ENCODE measurements around the gene TNFAIP8L1. TPM values are rescaled to one million over a fixed set of nuclear protein-coding genes. Genes with fewer than 3 reads are reported as not detected.

TNFAIP8L1 gene
- total RNA-seq, 2 donors from 2014 or later, result 4.0 to 6.2 TPM

DNA sequence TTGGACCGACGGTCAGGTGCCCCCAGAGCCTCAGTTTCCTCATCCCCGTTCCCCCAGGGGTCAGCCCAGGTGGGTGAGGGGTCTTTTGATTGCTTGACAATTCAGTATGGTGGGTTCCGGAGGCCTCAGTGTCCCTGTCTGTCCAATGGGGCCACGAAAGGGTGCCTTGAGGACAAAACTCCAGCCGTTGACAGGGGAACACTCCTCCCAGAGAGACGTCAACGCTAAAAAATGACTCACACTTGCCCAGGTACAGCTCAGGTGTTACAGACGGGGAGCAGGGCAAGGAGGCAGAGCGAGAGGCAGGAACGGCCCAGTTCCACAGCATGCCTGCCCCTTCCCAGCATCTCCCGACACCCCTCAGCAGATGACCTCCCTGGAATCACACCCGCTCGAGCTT, 1.8 kb downstream of the TNFAIP8L1 start:
- intact Hi-C loops (cut with DNase I), result no loop called here
- no peak for DNase-seq (ENCODE audit: low spot score)
- Histone ChIP-seq H3K9me3 (no peaks in the 10 kb centered on the region), H3K27me3 (replicated peaks; ENCODE audit: insufficient read depth) (no peaks in the 10 kb centered on the region), H3K4me1 (replicated peaks) (no peaks in the 10 kb centered on the region), H3K36me3 (no peaks in the 10 kb centered on the region), H3K4me3 (no peak overlapping the region), H3K27ac (no peak overlapping the region)
- 70% methylated on average over 13 of the region's 14 CpGs for WGBS
- TF ChIP-seq POLR2A (IDR thresholded peaks at IDR 0.05), result no peak
- TF ChIP-seq POLR2AphosphoS5 (IDR thresholded peaks at IDR 0.05), result no peak
- TF ChIP-seq, protein P1, sequence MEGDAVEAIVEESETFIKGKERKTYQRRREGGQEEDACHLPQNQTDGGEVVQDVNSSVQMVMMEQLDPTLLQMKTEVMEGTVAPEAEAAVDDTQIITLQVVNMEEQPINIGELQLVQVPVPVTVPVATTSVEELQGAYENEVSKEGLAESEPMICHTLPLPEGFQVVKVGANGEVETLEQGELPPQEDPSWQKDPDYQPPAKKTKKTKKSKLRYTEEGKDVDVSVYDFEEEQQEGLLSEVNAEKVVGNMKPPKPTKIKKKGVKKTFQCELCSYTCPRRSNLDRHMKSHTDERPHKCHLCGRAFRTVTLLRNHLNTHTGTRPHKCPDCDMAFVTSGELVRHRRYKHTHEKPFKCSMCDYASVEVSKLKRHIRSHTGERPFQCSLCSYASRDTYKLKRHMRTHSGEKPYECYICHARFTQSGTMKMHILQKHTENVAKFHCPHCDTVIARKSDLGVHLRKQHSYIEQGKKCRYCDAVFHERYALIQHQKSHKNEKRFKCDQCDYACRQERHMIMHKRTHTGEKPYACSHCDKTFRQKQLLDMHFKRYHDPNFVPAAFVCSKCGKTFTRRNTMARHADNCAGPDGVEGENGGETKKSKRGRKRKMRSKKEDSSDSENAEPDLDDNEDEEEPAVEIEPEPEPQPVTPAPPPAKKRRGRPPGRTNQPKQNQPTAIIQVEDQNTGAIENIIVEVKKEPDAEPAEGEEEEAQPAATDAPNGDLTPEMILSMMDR (IDR thresholded peaks at IDR 0.05), result no peak

DNA sequence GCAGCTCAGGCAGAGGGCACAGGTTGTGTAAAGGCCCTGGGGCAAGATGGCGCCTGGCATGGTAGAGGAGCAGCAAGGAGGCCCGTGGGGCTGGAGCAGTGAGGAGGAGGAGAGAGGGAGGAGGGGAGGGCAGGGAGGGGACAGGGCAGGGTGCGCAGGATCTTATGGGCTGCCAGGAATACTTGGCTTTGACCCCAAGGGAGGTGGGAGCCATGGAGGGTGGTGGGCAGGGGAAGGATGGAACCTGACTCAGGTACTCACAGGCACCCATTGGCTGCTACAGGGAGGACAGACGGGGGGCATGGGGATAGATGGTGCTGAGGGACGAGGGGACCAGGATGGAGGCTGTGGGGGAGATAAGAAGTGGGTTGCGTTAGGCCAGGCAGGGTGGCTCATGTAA, 3.3 kb downstream of the TNFAIP8L1 start:
- Histone ChIP-seq H3K36me3 (no peaks in the 10 kb centered on the region), H3K4me1 (replicated peaks) (no peaks in the 10 kb centered on the region), H3K27me3 (replicated peaks; ENCODE audit: insufficient read depth) (no peaks in the 10 kb centered on the region), H3K9me3 (no peaks in the 10 kb centered on the region), H3K27ac (no peak overlapping the region), H3K4me3 (no peak overlapping the region)
- no peak for DNase-seq (ENCODE audit: low spot score)
- TF ChIP-seq, protein P1 (IDR thresholded peaks at IDR 0.05), result no peak
- TF ChIP-seq POLR2A (IDR thresholded peaks at IDR 0.05) (no peak), POLR2AphosphoS5 (IDR thresholded peaks at IDR 0.05) (no peak)
- 89% methylated on average over 6 of the region's 6 CpGs for WGBS
- intact Hi-C loops (cut with DNase I), result no loop called here

DNA sequence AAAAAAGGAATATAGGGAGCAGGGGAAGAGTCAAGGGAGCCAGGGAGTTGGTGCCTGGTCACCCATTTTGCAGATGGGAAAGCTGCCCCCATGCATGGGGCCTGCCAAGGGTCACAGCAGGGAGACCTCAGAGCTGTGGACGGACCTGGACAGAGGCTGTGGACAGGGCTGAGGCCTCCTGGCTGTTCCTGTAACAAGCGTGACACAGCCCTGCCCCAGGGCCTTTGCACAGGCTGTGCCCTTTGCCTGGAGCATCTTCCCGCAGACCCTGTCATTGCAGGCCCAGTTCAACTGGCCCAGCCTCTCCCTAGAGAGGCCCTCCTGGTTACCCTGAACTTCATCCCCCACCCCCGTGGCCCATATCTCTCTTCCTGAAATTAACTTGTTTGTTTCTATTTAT, 6.4 kb downstream of the TNFAIP8L1 start:
- DNase-seq (ENCODE audit: low spot score), result no peak
- H3K27me3 ChIP-seq (replicated peaks; ENCODE audit: insufficient read depth), result no peaks in the 10 kb centered on the region
- WGBS, result 73% methylated on average over 4 of the region's 4 CpGs
- intact Hi-C loops (cut with DNase I), result no loop called here
- no peaks in the 10 kb centered on the region for H3K36me3 ChIP-seq
- no peak overlapping the region for H3K27ac ChIP-seq
- H3K4me3 ChIP-seq, result no peak overlapping the region
- H3K9me3 ChIP-seq, result no peaks in the 10 kb centered on the region
- H3K4me1 ChIP-seq (replicated peaks), result no peaks in the 10 kb centered on the region
- TF ChIP-seq POLR2AphosphoS5 (IDR thresholded peaks at IDR 0.05) (no peak), POLR2A (IDR thresholded peaks at IDR 0.05) (no peak)
- TF ChIP-seq, protein P1 (IDR thresholded peaks at IDR 0.05), result no peak

DNA sequence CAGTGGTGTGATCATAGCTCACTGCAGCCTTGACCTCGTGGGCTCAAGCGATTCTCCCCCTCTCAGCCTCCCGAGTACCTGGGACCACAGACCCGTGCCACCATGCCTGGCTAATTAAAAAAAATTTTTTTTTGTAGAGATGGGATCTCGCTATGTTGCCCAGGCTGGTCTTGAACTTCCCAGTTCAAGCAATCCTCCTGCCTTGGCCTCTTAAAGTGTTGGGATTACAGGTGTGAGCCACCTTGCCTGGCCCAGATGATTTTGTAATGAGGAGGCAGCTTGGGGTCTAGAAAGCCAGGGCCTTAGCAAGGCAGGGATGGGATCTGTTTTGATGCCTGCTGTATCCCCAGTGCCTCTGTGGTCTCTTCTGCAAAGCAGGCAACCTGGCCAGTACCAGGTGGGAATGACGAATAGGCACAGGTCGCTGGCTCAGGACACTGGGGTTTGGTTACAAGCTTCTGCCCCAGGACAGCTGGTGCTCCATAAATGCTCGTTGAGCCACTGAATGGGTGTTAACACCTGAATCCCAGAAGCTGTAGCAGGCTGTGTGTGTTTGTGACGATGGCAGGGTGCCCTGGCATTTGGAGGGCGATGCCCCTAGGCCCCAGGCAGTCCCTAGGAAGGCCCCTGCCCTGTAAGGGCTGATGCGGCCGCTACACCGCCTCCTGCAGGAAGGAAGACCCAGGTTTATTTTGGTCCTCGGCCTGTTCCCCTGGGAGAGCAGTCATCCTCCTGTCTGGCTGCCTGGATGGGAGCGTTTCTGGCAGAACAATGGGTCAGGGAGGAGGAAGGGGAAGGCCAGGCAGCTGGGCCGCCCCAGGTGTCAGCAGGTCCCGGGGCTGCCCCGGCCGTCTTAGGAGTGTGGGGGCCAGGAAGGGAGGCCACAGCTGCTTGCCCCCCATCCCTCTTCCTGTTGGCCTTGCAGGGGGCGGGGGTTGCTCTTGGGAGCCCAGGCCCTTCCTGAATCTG, 8.6 kb downstream of the TNFAIP8L1 start:
- no peak overlapping the region for H3K4me3 ChIP-seq
- 74% methylated on average over 19 of the region's 20 CpGs for WGBS
- intact Hi-C loops (cut with DNase I), result no loop called here
- TF ChIP-seq POLR2AphosphoS5 (IDR thresholded peaks at IDR 0.05), result peak; percentile 37
- TF ChIP-seq, protein P1 (IDR thresholded peaks at IDR 0.05), result peak in 1 of 4 experiments; percentile 15
- no peak for TF ChIP-seq POLR2A (IDR thresholded peaks at IDR 0.05)
- H3K4me1 ChIP-seq (replicated peaks), result no peaks in the 10 kb centered on the region
- no peaks in the 10 kb centered on the region for H3K9me3 ChIP-seq
- peak overlapping the region in 1 of 2 donors; percentile 16 for H3K27ac ChIP-seq
- no peak for DNase-seq (ENCODE audit: low spot score)
- H3K27me3 ChIP-seq (replicated peaks; ENCODE audit: insufficient read depth), result no peaks in the 10 kb centered on the region
- H3K36me3 ChIP-seq, result no peaks in the 10 kb centered on the region
